H1 (cell line): ENCODE measurements around the gene BAK1. TPM values are rescaled to one million over a fixed set of nuclear protein-coding genes. Genes with fewer than 3 reads are reported as not detected.

Experiments used
- CTCF ChIA-PET: fragments of 300-600 bp; sonication (Branson Sonifier 250); formaldehyde crosslinking; loops from one replicate; lab custom pipeline; 2021; ENCODE audit not compliant: partially characterized antibody; lab: Charles Lee
- POLR2A ChIA-PET: fragments of 300-600 bp; sonication (Branson Sonifier 250); formaldehyde crosslinking; loops from one replicate; lab custom pipeline; 2021; ENCODE audit warnings: inconsistent platforms; ENCODE audit not compliant: partially characterized antibody; lab: Charles Lee
- DNase-seq, 2 experiments: peaks; one replicate each; pipeline versions ENCODE4 v3.0.0 to v3.0.0-alpha.2; 2010 to 2022; ENCODE audit warnings: low spot score in 2 of 2, low read depth in 1 of 2, mixed read lengths in 1 of 2
- FAIRE-seq: peaks from 2 replicates; lab custom pipeline; 2011; peaks lifted over from hg19 to GRCh38; lab: Jason Lieb, UNC
- H2AFZ ChIP-seq: 2 replicates; pipeline ENCODE4 v1.8.1; 2012; ENCODE audit warnings: low read length, inconsistent platforms
- H2AK5ac ChIP-seq: 2 replicates; pipeline ENCODE4 v1.6.1; 2013; ENCODE audit warnings: low read depth, low read length
- H2BK120ac ChIP-seq: replicated peaks from 2 replicates; pipeline ENCODE3; 2013; ENCODE audit warnings: low read depth, low read length, inconsistent platforms
- H2BK12ac ChIP-seq: 2 replicates; pipeline ENCODE4 v1.6.1; 2013; ENCODE audit warnings: low read depth, low read length
- H2BK15ac ChIP-seq: 2 replicates; pipeline ENCODE4 v1.6.1; 2013; ENCODE audit warnings: low read length
- H2BK20ac ChIP-seq: 2 replicates; pipeline ENCODE4 v1.6.1; 2013; ENCODE audit warnings: low read length
- H2BK5ac ChIP-seq: 2 replicates; pipeline ENCODE4 v1.6.1; 2013; ENCODE audit warnings: low read depth, low read length
- H3K14ac ChIP-seq: 2 replicates; pipeline ENCODE4 v1.6.1; 2013; ENCODE audit warnings: inconsistent platforms; ENCODE audit not compliant: insufficient read length
- H3K18ac ChIP-seq: 2 replicates; pipeline ENCODE4 v1.6.1; 2013; ENCODE audit warnings: low read length; ENCODE audit errors: extremely low read depth
- H3K23ac ChIP-seq: 2 replicates; pipeline ENCODE4 v1.6.1; 2013; ENCODE audit warnings: inconsistent platforms; ENCODE audit not compliant: insufficient read length
- H3K23me2 ChIP-seq: 2 replicates; pipeline ENCODE4 v1.6.1; 2013; ENCODE audit warnings: low read depth, low read length
- H3K27ac ChIP-seq: 2 replicates; pipeline ENCODE4 v1.6.1; 2011; ENCODE audit warnings: low read depth, low read length, inconsistent platforms
- H3K27me3 ChIP-seq, 4 experiments: replicated peaks in 1 of 4; 1 replicate in 1 of 4; 2 replicates in 3 of 4; pipeline versions ENCODE4 v1.6.1 to v1.8.1; 2011 to 2013; ENCODE audit warnings: low read length in 3 of 4, mild to moderate bottlenecking in 3 of 4, inconsistent platforms in 2 of 4, mixed read lengths in 2 of 4, moderate library complexity in 1 of 4; ENCODE audit not compliant: control insufficient read depth in 3 of 4, insufficient read depth in 3 of 4; ENCODE audit errors: extremely low read depth in 1 of 4
- H3K36me3 ChIP-seq, 4 experiments: 2 replicates each; pipeline versions ENCODE4 v1.6.1 to v1.8.1; 2011 to 2013; ENCODE audit warnings: mild to moderate bottlenecking in 4 of 4, low read length in 3 of 4, moderate library complexity in 2 of 4, control low read depth in 1 of 4, inconsistent platforms in 1 of 4; ENCODE audit not compliant: insufficient read depth in 4 of 4, control insufficient read depth in 2 of 4
- H3K4ac ChIP-seq: replicated peaks from 2 replicates; pipeline ENCODE3; 2013; ENCODE audit warnings: low read length, low read depth, mixed read lengths, inconsistent platforms; ENCODE audit not compliant: insufficient read length
- H3K4me1 ChIP-seq, 4 experiments: replicated peaks in 1 of 4; 1 replicate in 1 of 4; 2 replicates in 3 of 4; pipeline versions ENCODE4 v1.6.1 to v1.8.1; 2011 to 2013; ENCODE audit warnings: low read length in 3 of 4, inconsistent platforms in 2 of 4, mixed read lengths in 1 of 4; ENCODE audit not compliant: insufficient read depth in 4 of 4, control insufficient read depth in 3 of 4
- H3K4me2 ChIP-seq, 2 experiments: 2 replicates each; pipeline versions ENCODE4 v1.6.1 to v1.8.1; 2011 to 2013; ENCODE audit warnings: low read depth in 2 of 2, low read length in 2 of 2, control low read depth in 1 of 2, inconsistent platforms in 1 of 2, mild to moderate bottlenecking in 1 of 2; ENCODE audit not compliant: insufficient read depth in 1 of 2
- H3K4me3 ChIP-seq, 4 experiments: fragments of 200-600, 300-600 bp in 1 of 4; sonication (generic), shearing (Covaris generic), sonication (Bioruptor Twin) in 1 of 4; 2 replicates each; pipeline versions ENCODE4 v1.5.1 to v1.8.1; 2011 to 2016; ENCODE audit warnings: low read length in 4 of 4, low read depth in 3 of 4, control low read depth in 2 of 4, inconsistent platforms in 2 of 4, mild to moderate bottlenecking in 2 of 4, mixed read lengths in 1 of 4, moderate library complexity in 1 of 4; ENCODE audit not compliant: insufficient read depth in 2 of 4; ENCODE audit errors: extremely low read depth in 1 of 4
- H3K56ac ChIP-seq: replicated peaks from 2 replicates; pipeline ENCODE3; 2013; ENCODE audit warnings: low read depth, mild to moderate bottlenecking, mixed read lengths, low read length, inconsistent platforms; ENCODE audit not compliant: insufficient read length
- H3K79me1 ChIP-seq: 2 replicates; pipeline ENCODE4 v1.6.1; 2013; ENCODE audit warnings: low read depth, low read length, control low read depth
- H3K79me2 ChIP-seq, 2 experiments: 2 replicates each; pipeline versions ENCODE4 v1.6.1 to v1.8.1; 2012 to 2013; ENCODE audit warnings: low read length in 2 of 2, mild to moderate bottlenecking in 2 of 2, inconsistent platforms in 1 of 2; ENCODE audit not compliant: insufficient read depth in 2 of 2, control insufficient read depth in 1 of 2
- H3K9ac ChIP-seq, 4 experiments: replicated peaks in 1 of 4; 1 replicate in 1 of 4; 2 replicates in 3 of 4; pipeline versions ENCODE4 v1.6.1 to v1.8.1; 2011 to 2013; ENCODE audit warnings: low read depth in 3 of 4, low read length in 3 of 4, control low read depth in 2 of 4, mild to moderate bottlenecking in 2 of 4, moderate library complexity in 2 of 4, inconsistent platforms in 1 of 4; ENCODE audit errors: extremely low read depth in 1 of 4
- H3K9me3 ChIP-seq, 2 experiments: 2 replicates each; pipeline versions ENCODE4 v1.6.1 to v1.8.1; 2012 to 2013; ENCODE audit warnings: mild to moderate bottlenecking in 2 of 2, moderate library complexity in 2 of 2, control low read depth in 1 of 2, inconsistent platforms in 1 of 2, low read depth in 1 of 2, low read length in 1 of 2, mixed read lengths in 1 of 2; ENCODE audit not compliant: insufficient read depth in 2 of 2
- H4K20me1 ChIP-seq, 2 experiments: replicated peaks in 1 of 2; 2 replicates each; pipeline versions ENCODE3 to v1.8.1; 2011 to 2013; ENCODE audit warnings: inconsistent platforms in 2 of 2, low read length in 2 of 2, mild to moderate bottlenecking in 1 of 2; ENCODE audit not compliant: insufficient read depth in 2 of 2, control insufficient read depth in 1 of 2
- H4K5ac ChIP-seq: 2 replicates; pipeline ENCODE4 v1.6.1; 2013; ENCODE audit warnings: low read length, low read depth, mixed read lengths, inconsistent platforms; ENCODE audit not compliant: insufficient read length
- H4K8ac ChIP-seq: 2 replicates; pipeline ENCODE4 v1.8.0; 2013; ENCODE audit warnings: mild to moderate bottlenecking, moderate library complexity, low read length, inconsistent platforms; ENCODE audit not compliant: insufficient read depth; ENCODE audit errors: extremely low read depth
- H4K91ac ChIP-seq: replicated peaks from 2 replicates; pipeline ENCODE3; 2013; ENCODE audit warnings: low read length, mixed read lengths, inconsistent platforms; ENCODE audit not compliant: insufficient read length
- WGBS, 2 experiments: shearing (Covaris generic) in 1 of 2; methylation state at CpG; one replicate each; pipeline versions ENCODE4 v1.1.6 to v1.1.7; 2013 to 2015; ENCODE audit warnings: low lambda C conversion rate in 2 of 2, mixed read lengths in 2 of 2, inconsistent platforms in 1 of 2, low coverage in 1 of 2, missing lambda C conversion rate in 1 of 2; ENCODE audit not compliant: insufficient replicate concordance in 2 of 2, insufficient coverage in 1 of 2, insufficient read length in 1 of 2; ENCODE audit errors: extremely low coverage in 1 of 2, missing lambda C conversion rate in 1 of 2; 5-methylcytosine and 5-hydroxymethylcytosine counted together
- polyA plus RNA-seq, 7 experiments: library from polyadenylated mRNA; depleted of rRNA in 3 of 7; stranded (reverse) in 5 of 7; unstranded in 2 of 7; fragments of >200 nt in 5 of 7; fragments of 200-250 nt in 2 of 7; gene quantifications; 1 replicate in 5 of 7; 2 replicates in 1 of 7; 4 replicates in 1 of 7; pipeline versions ENCODE4 v1.2.1 to v1.2.3, GENCODE V29; 2011 to 2013; ENCODE audit warnings: missing spikeins in 2 of 7, mixed read lengths in 2 of 7
- total RNA-seq: library from RNA; stranded (reverse); fragmentation: NEBNext Ultra II Directional; extraction: Animal tissue kit (Norgen Biotek cat#: 25700); gene quantifications from 2 replicates; pipeline ENCODE4 v1.2.1, GENCODE V29; 2021

Gene BAK1
- total and polyA plus RNA-seq, 2 of the 8 experiments (the other 6 are each of a cell fraction or from before 2014, with no cell fraction given) = 43.3 to 43.4 TPM

- CTCF ChIA-PET = no interaction called here
- Histone ChIP-seq H3K14ac (no peak overlapping the region), H3K9me3 (0 out of 4 replicates have a peak, but pooled peaks cover 0 to 7% of the 10 kb centered on the region in 2 experiments), H3K4ac (no peak overlapping the region), H4K5ac (no peak overlapping the region), H3K18ac (peak overlapping the region; percentile 52), H2BK20ac (peak overlapping the region; percentile 25; the same call in 1 of the 2 replicates), H3K4me2 (no peak overlapping the region), H2BK12ac (peak overlapping the region; percentile 2; the same call in 1 of the 2 replicates), H2AFZ (no peak overlapping the region), H3K23ac (no peak overlapping the region), H3K23me2 (no peaks in the 10 kb centered on the region; the same call in 1 of the 2 replicates), H2BK120ac (no peak overlapping the region), H3K79me2 (no peaks in the 10 kb centered on the region), H2BK5ac (peak overlapping the region; percentile 27; the same call in 1 of the 2 replicates), H4K8ac (no peak overlapping the region), H4K91ac (no peak overlapping the region), H3K56ac (no peak overlapping the region), H4K20me1 (no peaks in the 10 kb centered on the region), H3K27ac (no peak overlapping the region), H3K4me3 (no peak overlapping the region), H3K36me3 (no peaks in the 10 kb centered on the region), H3K4me1 (peaks cover 6 to 42% (median 26%) of the 10 kb centered on the region in 4 experiments), H3K79me1 (no peaks in the 10 kb centered on the region), H3K9ac (no peak overlapping the region), H3K27me3 (0 out of 7 replicates have a peak, but pooled peaks cover 0 to 2% (median 0%) of the 10 kb centered on the region in 4 experiments), H2AK5ac (no peak overlapping the region), H2BK15ac (0 out of 2 replicates have a peak overlapping the region, but pooled peaks have one; percentile 1)
- DNase-seq = no peak
- no peak for FAIRE-seq
- WGBS, 2 experiments = 90% methylated on average over 6 of the region's 6 CpGs; no CpG with 5 or more reads in 1 of the 2 experiments
- POLR2A ChIA-PET = interaction anchor here (1.6 to 3.3 kb wide), 2 partner anchors 9 to 12 kb away, joined by 3 to 15 read pairs; partner anchors contain the start of gene ITPR3
These were observed 29.5 kb upstream of the BAK1 start for GRCh38 chr6:33609528-33609927.
